ENCODE data around the gene CTCFL. TPM values are rescaled to one million over a fixed set of nuclear protein-coding genes. Genes with fewer than 3 reads are reported as not detected.

The CTCFL gene
- total and polyA plus RNA-seq, 2 donors (not counting 3 experiments of a cell fraction or from before 2014, with no cell fraction given), result not detected

DNA sequence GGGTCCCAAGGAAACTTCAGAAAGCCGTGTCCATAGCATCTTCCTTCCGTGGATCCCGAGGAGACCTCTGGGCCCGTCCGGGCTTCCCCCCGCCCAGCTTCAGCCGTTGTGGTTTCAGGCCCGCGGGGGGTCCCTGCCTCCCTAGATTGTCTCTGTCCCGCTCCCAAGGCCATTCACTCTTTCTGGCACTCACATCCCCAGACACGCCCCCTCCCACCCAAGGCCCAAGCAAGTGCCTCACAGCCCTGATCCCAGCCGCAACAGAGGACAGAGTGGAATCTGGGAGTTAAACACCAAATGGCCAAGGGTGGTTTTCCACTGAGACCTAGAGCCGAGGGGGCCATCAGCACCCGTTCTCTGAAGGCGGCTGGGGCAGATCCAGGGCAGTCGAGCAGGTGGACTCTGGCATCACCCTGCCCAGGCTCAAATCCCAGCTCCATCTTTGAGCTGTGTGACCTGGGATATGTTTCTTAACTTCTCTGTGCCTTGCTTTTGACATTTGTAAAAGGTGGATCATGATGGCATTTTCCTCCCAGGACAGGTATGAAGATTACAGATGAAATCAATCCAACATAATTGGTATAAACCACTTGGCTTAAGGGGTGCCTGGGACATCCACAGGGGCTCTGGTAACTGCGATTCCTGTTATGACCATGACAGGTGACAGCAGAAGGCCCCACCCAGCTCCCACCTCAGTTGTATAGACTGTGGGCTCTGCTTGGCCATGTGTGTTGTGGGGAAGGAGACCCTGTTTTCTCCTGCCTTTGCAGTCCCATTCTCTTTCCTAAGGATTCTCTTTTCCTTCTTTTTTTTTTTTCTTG lies 48.1 kb downstream of the CTCFL start:
- TF ChIP-seq EZH2 (IDR thresholded peaks at IDR 0.05; ENCODE audit: borderline replicate concordance, low read depth, low read length, severe bottlenecking), result no peak
- TF ChIP-seq FOS (IDR thresholded peaks at IDR 0.05; ENCODE audit: borderline replicate concordance, insufficient read depth, low read length), result no peak
- no peak for TF ChIP-seq POLR2A (IDR thresholded peaks at IDR 0.05; ENCODE audit: low read depth, low read length)
- TF ChIP-seq, protein P1, sequence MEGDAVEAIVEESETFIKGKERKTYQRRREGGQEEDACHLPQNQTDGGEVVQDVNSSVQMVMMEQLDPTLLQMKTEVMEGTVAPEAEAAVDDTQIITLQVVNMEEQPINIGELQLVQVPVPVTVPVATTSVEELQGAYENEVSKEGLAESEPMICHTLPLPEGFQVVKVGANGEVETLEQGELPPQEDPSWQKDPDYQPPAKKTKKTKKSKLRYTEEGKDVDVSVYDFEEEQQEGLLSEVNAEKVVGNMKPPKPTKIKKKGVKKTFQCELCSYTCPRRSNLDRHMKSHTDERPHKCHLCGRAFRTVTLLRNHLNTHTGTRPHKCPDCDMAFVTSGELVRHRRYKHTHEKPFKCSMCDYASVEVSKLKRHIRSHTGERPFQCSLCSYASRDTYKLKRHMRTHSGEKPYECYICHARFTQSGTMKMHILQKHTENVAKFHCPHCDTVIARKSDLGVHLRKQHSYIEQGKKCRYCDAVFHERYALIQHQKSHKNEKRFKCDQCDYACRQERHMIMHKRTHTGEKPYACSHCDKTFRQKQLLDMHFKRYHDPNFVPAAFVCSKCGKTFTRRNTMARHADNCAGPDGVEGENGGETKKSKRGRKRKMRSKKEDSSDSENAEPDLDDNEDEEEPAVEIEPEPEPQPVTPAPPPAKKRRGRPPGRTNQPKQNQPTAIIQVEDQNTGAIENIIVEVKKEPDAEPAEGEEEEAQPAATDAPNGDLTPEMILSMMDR (IDR thresholded peaks at IDR 0.05; ENCODE audit: extremely low read depth in 1 of 2, insufficient read depth in 1 of 2, low read depth in 1 of 2, low read length in 2 of 2), result no peak
- TF ChIP-seq MYC (IDR thresholded peaks at IDR 0.05; ENCODE audit: low read depth, low read length), result no peak
- no peak for TF ChIP-seq JUN (IDR thresholded peaks at IDR 0.05; ENCODE audit: borderline replicate concordance, insufficient read depth, insufficient read length, low read depth)
- TF ChIP-seq, protein P2, sequence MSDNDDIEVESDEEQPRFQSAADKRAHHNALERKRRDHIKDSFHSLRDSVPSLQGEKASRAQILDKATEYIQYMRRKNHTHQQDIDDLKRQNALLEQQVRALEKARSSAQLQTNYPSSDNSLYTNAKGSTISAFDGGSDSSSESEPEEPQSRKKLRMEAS (IDR thresholded peaks at IDR 0.05; ENCODE audit: insufficient read depth, insufficient read length), result no peak
- no peak for TF ChIP-seq POLR2AphosphoS5 (IDR thresholded peaks at IDR 0.05; ENCODE audit: insufficient read depth, low read depth, low read length)
- TF ChIP-seq GATA2 (IDR thresholded peaks at IDR 0.05; ENCODE audit: insufficient read depth, insufficient read length, low read depth, low read length), result no peak
- no peak for FAIRE-seq
- Histone ChIP-seq H3K36me3 (ENCODE audit: control insufficient read depth in 2 of 2, extremely low read depth in 1 of 2, insufficient read depth in 2 of 2, low read length in 2 of 2) (no peaks in the 10 kb centered on the region), H3K27me3 (ENCODE audit: control insufficient read depth in 2 of 2, insufficient read depth in 2 of 2, low read length in 2 of 2) (peaks cover 2 to 16% of the 10 kb centered on the region in 2 experiments), H3K4me2 (ENCODE audit: insufficient read depth, low read length) (no peak overlapping the region), H3K4me3 (replicated peaks in 1 of 3; ENCODE audit: insufficient read depth in 1 of 3, low read depth in 1 of 3, low read length in 3 of 3) (no peak overlapping the region), H3K9me3 (replicated peaks; ENCODE audit: control insufficient read depth, insufficient read depth, low read length) (no peaks in the 10 kb centered on the region), H3K9me1 (replicated peaks; ENCODE audit: control insufficient read depth, extremely low read depth, insufficient read depth, low read length) (no peaks in the 10 kb centered on the region), H3K27ac (ENCODE audit: insufficient read depth, low read depth, low read length) (no peak overlapping the region), H4K20me1 (replicated peaks; ENCODE audit: control insufficient read depth, extremely low read depth, insufficient read depth, low read length) (no peaks in the 10 kb centered on the region), H2AFZ (ENCODE audit: low read depth, low read length) (no peak overlapping the region), H3K79me2 (ENCODE audit: control insufficient read depth, insufficient read depth, low read length) (no peaks in the 10 kb centered on the region), H3K4me1 (ENCODE audit: control insufficient read depth, extremely low read depth, insufficient read depth, low read length) (peaks cover 12% of the 10 kb centered on the region), H3K9ac (replicated peaks; ENCODE audit: extremely low read depth, insufficient read depth, low read length) (no peak overlapping the region)
- dilution Hi-C loops (cut with MboI; ENCODE audit: extremely low pct_ligation_motif_present, low sequenced_read_pairs) (no loop called here), intact Hi-C loops (cut with micrococcal nuclease) (loop anchor here (1.0 kb wide), 1 partner anchor 88 kb away; no protein-coding TSS in a partner anchor)
- no TSS peak for BruUV-seq (replicated peaks)
- no peak for DNase-seq (ENCODE audit: low read depth, low spot score)
- CTCF ChIA-PET, result interaction anchor here (1.4 to 1.9 kb wide), 4 partner anchors 13 to 96 kb away, joined by 3 to 7 read pairs (median 5); no protein-coding TSS in a partner anchor
- POLR2A ChIA-PET, result no interaction called here

Data from endothelial cell of umbilical vein (primary cell).